HG03521 (cell line): ENCODE data around the gene GPS2.
"Not testable (repeated sequence)": the region's sequence is repeated elsewhere in the genome, so short reads cannot be mapped to it uniquely, and the experiment has no call there.

ENCODE experiments used
- ATAC-seq: cut with Tn5 transposase; IDR thresholded peaks from one replicate; pipeline ENCODE4 v1.9.1; 2021; ENCODE audit warnings: mild to moderate bottlenecking, moderate library complexity; ENCODE audit not compliant: unreplicated experiment

Gene GPS2

GRCh38 chr17:7337600-7337999 is 22.4 kb upstream of the GPS2 start:
- not testable (repeated sequence) for ATAC-seq

- peak; percentile 56 for ATAC-seq
These were observed 21.3 kb upstream of the GPS2 start, which contains the start of gene ACAP1 for GRCh38 chr17:7336240-7337175. TSS of gene ACAP1 (plus strand) at chr17:7336529. CDS start at chr17:7336735, 206 bp downstream.

GRCh38 chr17:7335765-7336164 is 20.6 kb upstream of the GPS2 start:
- not testable (repeated sequence) for ATAC-seq

GRCh38 chr17:7334938-7335538 is 19.9 kb upstream of the GPS2 start:
- no peak for ATAC-seq

- ATAC-seq, result not testable (repeated sequence)
These were observed 17.5 kb upstream of the GPS2 start for GRCh38 chr17:7332600-7333069.

GRCh38 chr17:7332111-7332510 is 17.0 kb upstream of the GPS2 start:
- no peak for ATAC-seq

- ATAC-seq, result no peak
These were observed 15.5 kb upstream of the GPS2 start for GRCh38 chr17:7330638-7331015.

GRCh38 chr17:7329997-7330637 is 15.0 kb upstream of the GPS2 start:
- ATAC-seq, result peak; percentile 33

GRCh38 chr17:7329374-7329996 is 14.3 kb upstream of the GPS2 start:
- ATAC-seq, result peak; percentile 68

GRCh38 chr17:7328840-7329373 is 13.7 kb upstream of the GPS2 start, which contains the start of gene NEURL4:
TSS of gene NEURL4 (minus strand) at chr17:7329335. CDS start at chr17:7329312, 23 bp downstream.
- peak; percentile 1 for ATAC-seq

GRCh38 chr17:7328009-7328408 is 12.8 kb upstream of the GPS2 start:
- no peak for ATAC-seq

GRCh38 chr17:7327501-7327900 is 12.3 kb upstream of the GPS2 start:
- no peak for ATAC-seq

- ATAC-seq, result no peak
These were observed 11.9 kb upstream of the GPS2 start for GRCh38 chr17:7327056-7327455.

GRCh38 chr17:7326186-7326585 is 11.0 kb upstream of the GPS2 start:
- no peak for ATAC-seq

GRCh38 chr17:7325031-7325528 is 9.9 kb upstream of the GPS2 start:
- no peak for ATAC-seq

GRCh38 chr17:7324438-7324779 is 9.2 kb upstream of the GPS2 start:
- ATAC-seq, result no peak

GRCh38 chr17:7323731-7324437 is 8.7 kb upstream of the GPS2 start:
- ATAC-seq, result no peak

- ATAC-seq, result no peak
These were observed 7.5 kb upstream of the GPS2 start for GRCh38 chr17:7322520-7323194.

- no peak for ATAC-seq
These were observed 6.3 kb upstream of the GPS2 start for GRCh38 chr17:7321466-7321865.
